Neural crest cell (in vitro differentiated cells): Measurements from ENCODE around the gene P4HA2. TPM values are rescaled to one million over a fixed set of nuclear protein-coding genes. Genes with fewer than 3 reads are reported as not detected.

Experiments used
- DNase-seq: peaks from one replicate; pipeline ENCODE4 v3.0.0; 2021; ENCODE audit warnings: low read depth, mixed read lengths, low spot score
- H3K27ac Mint-ChIP-seq: one replicate; pipeline ENCODE4 v1.8.0; 2021; ENCODE audit warnings: mild to moderate bottlenecking, mixed read lengths; ENCODE audit not compliant: unreplicated experiment
- H3K27me3 Mint-ChIP-seq: 2 replicates; pipeline ENCODE4 v1.8.0; 2021; ENCODE audit warnings: low read depth, mild to moderate bottlenecking, mixed read lengths
- H3K36me3 Mint-ChIP-seq: 2 replicates; pipeline ENCODE4 v1.8.0; 2021; ENCODE audit warnings: low read depth, mild to moderate bottlenecking, mixed read lengths
- H3K4me1 Mint-ChIP-seq: 2 replicates; pipeline ENCODE4 v1.8.0; 2021; ENCODE audit warnings: mixed read lengths
- H3K4me3 Mint-ChIP-seq: one replicate; pipeline ENCODE4 v1.8.0; 2021; ENCODE audit warnings: mild to moderate bottlenecking, mixed read lengths
- H3K9me3 Mint-ChIP-seq: 2 replicates; pipeline ENCODE4 v1.8.0; 2021; ENCODE audit warnings: mixed read lengths
- total RNA-seq: library from RNA; stranded (reverse); gene quantifications from 2 replicates; pipeline ENCODE4 v1.2.1, GENCODE V29; 2021
- TF ChIP-seq, protein P1 (sequence below): fragments of 200-600 bp; sonication (generic); conservative IDR thresholded peaks from 2 replicates; pipeline ENCODE4 v1.5.0; 2021; ENCODE audit warnings: antibody characterized with exemption, mild to moderate bottlenecking

The P4HA2 gene
- total RNA-seq, 1 donor from 2014 or later: 10.8 TPM

DNA sequence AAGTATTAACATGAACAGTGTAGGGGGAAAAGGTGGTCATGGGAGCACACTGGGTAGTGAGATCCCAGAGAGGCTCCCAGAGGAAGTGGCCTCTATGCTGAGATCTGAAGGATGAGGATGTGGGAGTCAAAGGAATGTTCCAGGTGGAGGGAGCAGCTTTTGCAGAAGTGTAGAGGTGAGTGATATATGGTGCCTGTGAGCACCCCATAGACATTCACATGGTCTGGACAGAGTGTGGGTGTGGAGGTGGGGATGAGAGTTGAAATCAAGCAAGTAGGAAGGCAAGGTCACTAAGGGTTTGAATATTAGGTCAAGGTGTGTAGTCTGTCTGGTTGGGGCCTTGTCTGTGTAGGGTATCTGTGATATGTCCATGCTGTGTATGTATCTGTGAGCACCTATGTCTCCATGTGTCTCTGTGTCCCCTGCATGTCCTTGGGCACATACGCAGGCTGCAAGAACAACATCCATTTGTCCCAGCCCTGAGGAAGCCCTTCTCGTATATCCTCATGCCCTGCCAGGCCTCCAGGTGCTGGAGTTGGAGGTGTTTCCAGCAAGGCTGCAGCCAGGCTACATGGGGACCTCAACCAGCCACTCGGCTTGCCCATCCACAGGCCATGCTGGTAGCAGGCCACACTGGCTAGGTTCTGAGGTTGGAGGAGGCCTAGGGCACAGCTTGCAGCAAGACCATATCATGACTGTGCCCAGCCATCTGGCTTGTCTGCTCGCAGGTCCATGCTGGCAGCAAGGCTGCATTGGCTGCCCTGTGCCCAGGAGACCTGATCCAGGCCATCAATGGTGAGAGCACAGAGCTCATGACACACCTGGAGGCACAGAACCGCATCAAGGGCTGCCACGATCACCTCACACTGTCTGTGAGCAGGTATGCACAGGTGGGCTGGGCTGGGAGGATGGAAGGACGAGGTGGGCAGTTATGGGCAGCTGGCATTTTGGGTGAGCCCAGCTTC lies 34.5 kb upstream of the P4HA2 start:
- H3K9me3 Mint-ChIP-seq: no peaks in the 10 kb centered on the region
- H3K4me3 Mint-ChIP-seq: peak overlapping the region; percentile 20
- TF ChIP-seq, protein P1, sequence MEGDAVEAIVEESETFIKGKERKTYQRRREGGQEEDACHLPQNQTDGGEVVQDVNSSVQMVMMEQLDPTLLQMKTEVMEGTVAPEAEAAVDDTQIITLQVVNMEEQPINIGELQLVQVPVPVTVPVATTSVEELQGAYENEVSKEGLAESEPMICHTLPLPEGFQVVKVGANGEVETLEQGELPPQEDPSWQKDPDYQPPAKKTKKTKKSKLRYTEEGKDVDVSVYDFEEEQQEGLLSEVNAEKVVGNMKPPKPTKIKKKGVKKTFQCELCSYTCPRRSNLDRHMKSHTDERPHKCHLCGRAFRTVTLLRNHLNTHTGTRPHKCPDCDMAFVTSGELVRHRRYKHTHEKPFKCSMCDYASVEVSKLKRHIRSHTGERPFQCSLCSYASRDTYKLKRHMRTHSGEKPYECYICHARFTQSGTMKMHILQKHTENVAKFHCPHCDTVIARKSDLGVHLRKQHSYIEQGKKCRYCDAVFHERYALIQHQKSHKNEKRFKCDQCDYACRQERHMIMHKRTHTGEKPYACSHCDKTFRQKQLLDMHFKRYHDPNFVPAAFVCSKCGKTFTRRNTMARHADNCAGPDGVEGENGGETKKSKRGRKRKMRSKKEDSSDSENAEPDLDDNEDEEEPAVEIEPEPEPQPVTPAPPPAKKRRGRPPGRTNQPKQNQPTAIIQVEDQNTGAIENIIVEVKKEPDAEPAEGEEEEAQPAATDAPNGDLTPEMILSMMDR: no peak
- DNase-seq: no peak
- H3K36me3 Mint-ChIP-seq: peaks cover 7% of the 10 kb centered on the region
- no peaks in the 10 kb centered on the region for H3K27me3 Mint-ChIP-seq
- peaks cover 66% of the 10 kb centered on the region for H3K4me1 Mint-ChIP-seq
- peak overlapping the region; percentile 38 for H3K27ac Mint-ChIP-seq

DNA sequence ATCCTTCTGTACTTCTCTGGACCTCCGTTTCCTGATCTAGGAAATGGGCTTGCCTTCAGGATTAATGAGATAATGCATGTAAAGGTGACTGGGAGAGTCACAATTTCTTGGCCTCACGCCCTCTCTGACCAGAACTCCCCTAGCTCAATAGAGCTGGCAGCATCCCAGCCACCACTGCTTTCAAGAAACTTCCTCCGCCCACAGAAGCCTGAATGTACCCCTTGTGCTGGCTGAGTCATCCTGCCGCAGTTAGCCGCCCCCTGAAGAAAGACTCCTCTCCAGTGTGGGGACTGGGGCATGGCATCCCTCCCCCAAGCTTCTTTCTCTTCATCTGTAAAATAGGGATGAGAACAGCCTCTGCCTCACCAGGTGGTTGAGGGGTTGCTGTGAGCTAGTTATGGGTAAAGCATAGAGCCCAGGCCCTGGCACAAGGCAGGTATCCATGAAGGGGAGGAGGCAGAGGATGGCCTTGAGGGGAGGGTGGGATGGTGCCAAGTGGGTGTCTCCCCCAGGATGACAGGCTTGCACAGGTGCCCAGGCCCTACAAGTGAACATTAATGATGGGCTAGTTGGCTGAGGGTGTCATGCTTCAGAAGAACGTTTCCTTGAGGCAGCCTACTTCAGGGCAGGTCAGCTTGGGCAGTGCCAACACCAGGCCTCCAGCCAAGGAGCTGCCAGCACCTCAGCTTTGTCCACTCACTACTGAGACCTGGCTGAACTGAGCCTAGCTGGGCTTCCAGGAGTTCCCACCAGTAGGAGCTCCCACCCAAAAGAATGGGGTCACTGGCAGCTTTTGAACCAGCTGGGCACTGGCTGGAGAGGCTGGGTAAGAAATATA lies 33.3 kb upstream of the P4HA2 start:
- Mint-ChIP-seq H3K4me1 (peaks cover 58% of the 10 kb centered on the region), H3K27ac (peak overlapping the region; percentile 10), H3K36me3 (peaks cover 3% of the 10 kb centered on the region), H3K9me3 (no peaks in the 10 kb centered on the region), H3K4me3 (peak overlapping the region; percentile 84), H3K27me3 (no peaks in the 10 kb centered on the region)
- no peak for DNase-seq
- TF ChIP-seq, protein P1: no peak

DNA sequence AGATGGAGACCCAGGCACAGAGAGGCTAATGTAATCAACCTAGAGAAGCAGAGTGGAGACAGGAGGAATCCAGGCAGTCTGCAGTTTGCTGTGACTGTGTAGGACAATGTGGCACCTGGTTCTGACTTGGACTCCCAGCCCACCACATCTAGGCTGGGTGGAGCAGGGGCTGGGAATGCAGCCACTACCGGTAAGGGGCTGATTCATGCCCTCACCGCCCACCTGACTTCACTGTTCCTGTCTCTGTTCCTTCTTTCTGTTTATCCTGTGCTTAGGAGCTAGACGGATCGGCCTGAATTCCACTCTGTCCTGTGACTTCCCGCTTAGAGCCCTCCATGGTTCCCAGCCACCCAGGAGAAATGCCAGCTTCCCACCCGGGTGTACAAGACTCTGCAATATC lies 32.4 kb upstream of the P4HA2 start:
- peaks cover 53% of the 10 kb centered on the region for H3K4me1 Mint-ChIP-seq
- peak overlapping the region; percentile 84 for H3K4me3 Mint-ChIP-seq
- peak overlapping the region; percentile 10 for H3K27ac Mint-ChIP-seq
- H3K36me3 Mint-ChIP-seq: peaks cover 3% of the 10 kb centered on the region
- H3K27me3 Mint-ChIP-seq: no peaks in the 10 kb centered on the region
- H3K9me3 Mint-ChIP-seq: no peaks in the 10 kb centered on the region
- TF ChIP-seq, protein P1: no peak
- no peak for DNase-seq

DNA sequence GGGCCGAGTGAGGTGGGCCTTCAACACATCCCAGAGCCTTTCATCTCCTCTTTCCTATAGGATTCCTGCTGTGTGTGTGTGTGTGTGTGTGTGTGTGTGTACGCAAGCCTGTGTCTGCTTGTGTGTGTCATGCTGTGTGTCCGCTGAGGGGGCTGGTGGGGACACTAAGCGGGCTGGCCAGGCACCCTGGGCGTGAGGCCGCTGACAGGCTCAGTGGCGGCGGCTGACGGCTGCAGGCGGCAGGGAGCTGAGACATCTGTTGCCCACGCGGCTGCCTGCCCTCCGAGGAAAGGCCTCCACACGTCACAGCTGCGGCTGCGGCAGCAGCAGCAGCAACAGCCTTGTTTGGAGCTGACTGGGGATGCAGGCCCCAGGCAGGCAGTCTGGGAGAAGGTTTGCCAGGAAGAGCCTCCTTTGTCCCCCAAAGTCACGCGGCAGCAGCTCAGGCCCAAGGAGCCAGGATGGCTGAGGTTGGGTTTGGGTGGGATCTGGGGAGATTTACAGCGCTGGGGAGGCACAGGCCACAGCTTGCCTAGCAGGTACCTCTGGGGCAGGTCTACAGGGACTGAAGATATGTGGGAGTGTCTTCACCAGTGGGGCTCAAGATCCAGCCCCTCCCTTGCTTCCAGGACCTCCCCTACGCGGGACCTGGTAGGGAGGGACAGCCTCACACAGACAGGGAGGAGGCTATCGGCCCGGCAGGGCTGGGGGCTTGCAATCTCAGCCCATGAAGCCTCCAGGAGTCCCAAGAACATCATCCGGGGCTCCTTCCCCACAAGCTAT lies 31.6 kb upstream of the P4HA2 start:
- Mint-ChIP-seq H3K4me3 (peak overlapping the region; percentile 84), H3K27ac (peak overlapping the region; percentile 96), H3K27me3 (no peaks in the 10 kb centered on the region), H3K4me1 (peaks cover 45% of the 10 kb centered on the region), H3K9me3 (no peaks in the 10 kb centered on the region), H3K36me3 (peaks cover 3% of the 10 kb centered on the region)
- TF ChIP-seq, protein P1: no peak
- peak; percentile 36 for DNase-seq
